Astrocyte of the cerebellum (primary cell): Measurements from ENCODE around the gene IL34.

ENCODE experiments used
- DNase-seq: peaks from one replicate; pipeline ENCODE4 v3.0.0-alpha.2; 2011; ENCODE audit warnings: low read depth
- H3K4me3 ChIP-seq: 2 replicates; pipeline ENCODE4 v1.5.1; 2011; ENCODE audit warnings: mild to moderate bottlenecking, low read depth, low read length, moderate library complexity
- in situ Hi-C: cut with HindIII; loops from 2 replicates; pipeline ENCODE4 v1.10.0; 2017; ENCODE audit warnings: low sequenced_read_pairs
- TF ChIP-seq, protein P1 (sequence below): IDR thresholded peaks from 2 replicates; pipeline ENCODE4 v1.5.1; 2012; ENCODE audit warnings: low read length, low read depth, moderate library complexity, mild to moderate bottlenecking; ENCODE audit errors: missing control alignments

IL34 gene

DNA sequence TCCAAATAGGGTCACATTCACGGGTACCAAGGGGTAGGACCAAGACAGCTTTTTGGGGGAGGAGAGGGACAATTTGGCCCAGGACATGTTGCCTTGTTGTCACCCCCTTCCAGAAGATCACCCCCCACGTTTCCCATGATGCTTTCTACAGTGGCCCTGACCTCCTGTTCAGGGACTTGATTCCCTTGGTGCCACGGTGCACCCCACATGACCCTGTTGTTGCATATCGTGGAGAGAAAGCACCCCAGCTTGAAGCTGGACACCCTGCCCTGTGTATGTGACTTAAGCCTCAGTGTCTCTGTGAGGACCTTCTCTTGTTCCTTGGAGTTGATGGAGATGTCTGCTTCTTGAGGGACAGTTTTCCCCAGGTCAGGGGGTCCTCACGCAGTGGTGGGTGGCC lies 12.6 kb downstream of the IL34 start:
- in situ Hi-C loops, result no loop called here
- DNase-seq, result no peak
- TF ChIP-seq, protein P1, sequence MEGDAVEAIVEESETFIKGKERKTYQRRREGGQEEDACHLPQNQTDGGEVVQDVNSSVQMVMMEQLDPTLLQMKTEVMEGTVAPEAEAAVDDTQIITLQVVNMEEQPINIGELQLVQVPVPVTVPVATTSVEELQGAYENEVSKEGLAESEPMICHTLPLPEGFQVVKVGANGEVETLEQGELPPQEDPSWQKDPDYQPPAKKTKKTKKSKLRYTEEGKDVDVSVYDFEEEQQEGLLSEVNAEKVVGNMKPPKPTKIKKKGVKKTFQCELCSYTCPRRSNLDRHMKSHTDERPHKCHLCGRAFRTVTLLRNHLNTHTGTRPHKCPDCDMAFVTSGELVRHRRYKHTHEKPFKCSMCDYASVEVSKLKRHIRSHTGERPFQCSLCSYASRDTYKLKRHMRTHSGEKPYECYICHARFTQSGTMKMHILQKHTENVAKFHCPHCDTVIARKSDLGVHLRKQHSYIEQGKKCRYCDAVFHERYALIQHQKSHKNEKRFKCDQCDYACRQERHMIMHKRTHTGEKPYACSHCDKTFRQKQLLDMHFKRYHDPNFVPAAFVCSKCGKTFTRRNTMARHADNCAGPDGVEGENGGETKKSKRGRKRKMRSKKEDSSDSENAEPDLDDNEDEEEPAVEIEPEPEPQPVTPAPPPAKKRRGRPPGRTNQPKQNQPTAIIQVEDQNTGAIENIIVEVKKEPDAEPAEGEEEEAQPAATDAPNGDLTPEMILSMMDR, result no peak

DNA sequence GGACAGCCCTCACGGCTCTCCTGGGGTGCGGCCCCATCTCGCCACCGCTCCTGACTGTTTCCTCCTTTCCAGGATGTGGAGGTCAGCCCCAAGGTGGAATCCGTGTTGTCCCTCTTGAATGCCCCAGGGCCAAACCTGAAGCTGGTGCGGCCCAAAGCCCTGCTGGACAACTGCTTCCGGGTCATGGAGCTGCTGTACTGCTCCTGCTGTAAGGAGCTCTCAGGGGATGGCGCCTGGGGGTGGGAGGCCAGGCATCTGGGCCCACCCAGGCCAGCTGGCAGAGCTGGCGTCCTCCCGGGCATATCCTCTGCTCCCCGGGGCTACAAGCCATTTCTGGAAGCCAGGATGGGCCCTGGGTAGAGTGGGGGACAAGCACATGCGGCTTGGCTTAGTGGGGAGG lies 13.2 kb downstream of the IL34 start:
- no peak overlapping the region for H3K4me3 ChIP-seq
- TF ChIP-seq, protein P1, result no peak
- no peak for DNase-seq

More for the DNA sequence above, 12.6 kb downstream of the IL34 start:
- H3K4me3 ChIP-seq, result no peak overlapping the region

DNA sequence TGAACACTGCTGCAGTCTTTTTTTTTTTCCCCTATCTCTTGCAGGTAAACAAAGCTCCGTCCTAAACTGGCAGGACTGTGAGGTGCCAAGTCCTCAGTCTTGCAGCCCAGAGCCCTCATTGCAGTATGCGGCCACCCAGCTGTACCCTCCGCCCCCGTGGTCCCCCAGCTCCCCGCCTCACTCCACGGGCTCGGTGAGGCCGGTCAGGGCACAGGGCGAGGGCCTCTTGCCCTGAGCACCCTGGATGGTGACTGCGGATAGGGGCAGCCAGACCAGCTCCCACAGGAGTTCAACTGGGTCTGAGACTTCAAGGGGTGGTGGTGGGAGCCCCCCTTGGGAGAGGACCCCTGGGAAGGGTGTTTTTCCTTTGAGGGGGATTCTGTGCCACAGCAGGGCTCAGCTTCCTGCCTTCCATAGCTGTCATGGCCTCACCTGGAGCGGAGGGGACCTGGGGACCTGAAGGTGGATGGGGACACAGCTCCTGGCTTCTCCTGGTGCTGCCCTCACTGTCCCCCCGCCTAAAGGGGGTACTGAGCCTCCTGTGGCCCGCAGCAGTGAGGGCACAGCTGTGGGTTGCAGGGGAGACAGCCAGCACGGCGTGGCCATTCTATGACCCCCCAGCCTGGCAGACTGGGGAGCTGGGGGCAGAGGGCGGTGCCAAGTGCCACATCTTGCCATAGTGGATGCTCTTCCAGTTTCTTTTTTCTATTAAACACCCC lies 13.8 kb downstream of the IL34 start:
- TF ChIP-seq, protein P1, result no peak
- in situ Hi-C loops, result no loop called here
- no peak overlapping the region for H3K4me3 ChIP-seq
- no peak for DNase-seq

More for the DNA sequence above, 13.2 kb downstream of the IL34 start:
- in situ Hi-C loops, result no loop called here

DNA sequence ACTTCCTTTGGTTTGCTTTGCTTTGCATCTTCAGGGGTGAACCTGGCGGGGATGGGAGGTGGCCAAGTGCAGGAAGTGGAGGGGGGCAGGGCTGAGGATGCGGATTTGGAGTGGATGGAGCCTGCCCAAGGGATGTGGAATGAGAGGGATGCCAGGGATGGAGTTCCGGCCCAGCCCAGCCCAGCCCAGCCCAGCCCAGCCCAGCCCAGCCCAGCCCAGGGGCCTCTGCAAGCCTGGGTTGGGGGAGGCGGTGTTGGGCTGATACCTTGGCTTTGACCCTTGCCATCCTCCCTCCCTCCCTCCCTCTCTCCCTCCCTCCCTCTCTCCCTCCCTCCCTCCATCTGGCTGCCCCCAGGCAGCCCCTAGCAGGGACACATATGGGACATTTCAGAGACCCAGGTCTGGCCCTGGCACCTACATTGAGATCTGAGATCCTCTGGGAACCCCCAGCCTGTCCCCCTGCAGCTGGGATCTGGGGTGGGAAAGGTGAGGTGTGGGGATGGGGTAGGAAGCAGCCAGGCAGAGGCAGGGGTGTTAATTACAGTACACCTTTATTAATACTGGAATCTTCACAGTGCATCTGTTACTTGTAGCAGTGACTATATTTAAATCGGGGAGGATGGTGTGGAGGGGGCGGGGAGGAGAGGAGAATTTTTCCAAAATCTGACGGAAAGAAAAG lies 14.5 kb downstream of the IL34 start:
- H3K4me3 ChIP-seq, result no peak overlapping the region
- TF ChIP-seq, protein P1, result no peak
- DNase-seq, result no peak
- in situ Hi-C loops, result no loop called here

GRCh38 chr16:70661534-70661917 lies 15.2 kb downstream of the IL34 start:
- DNase-seq, result no peak
- no peak overlapping the region for H3K4me3 ChIP-seq
- TF ChIP-seq, protein P1, result no peak
- in situ Hi-C loops, result no loop called here

- in situ Hi-C loops, result no loop called here
- H3K4me3 ChIP-seq, result no peak overlapping the region
- peak; percentile 58 for DNase-seq
- TF ChIP-seq, protein P1, result no peak
These were observed 15.7 kb downstream of the IL34 start for GRCh38 chr16:70661918-70662641.
